ENCODE results near the gene TPP2.

TPP2 gene

GRCh38 chr13:102599426-102600012 lies 2.7 kb downstream of the TPP2 start:
- no peak overlapping the region for H3K4me3 ChIP-seq (ENCODE audit: low read length)
- no peaks in the 10 kb centered on the region for H3K27me3 ChIP-seq (ENCODE audit: control insufficient read depth, insufficient read depth, low read length)
- no peaks in the 10 kb centered on the region for H3K36me3 ChIP-seq (ENCODE audit: control insufficient read depth, insufficient read depth, low read length)
- no peak overlapping the region for H3K27ac ChIP-seq (ENCODE audit: low read depth, low read length)
- H3K9ac ChIP-seq (ENCODE audit: low read length), result no peak overlapping the region
- H3K4me1 ChIP-seq (ENCODE audit: control insufficient read depth, insufficient read depth, low read length), result peaks cover 4% of the 10 kb centered on the region

DNA sequence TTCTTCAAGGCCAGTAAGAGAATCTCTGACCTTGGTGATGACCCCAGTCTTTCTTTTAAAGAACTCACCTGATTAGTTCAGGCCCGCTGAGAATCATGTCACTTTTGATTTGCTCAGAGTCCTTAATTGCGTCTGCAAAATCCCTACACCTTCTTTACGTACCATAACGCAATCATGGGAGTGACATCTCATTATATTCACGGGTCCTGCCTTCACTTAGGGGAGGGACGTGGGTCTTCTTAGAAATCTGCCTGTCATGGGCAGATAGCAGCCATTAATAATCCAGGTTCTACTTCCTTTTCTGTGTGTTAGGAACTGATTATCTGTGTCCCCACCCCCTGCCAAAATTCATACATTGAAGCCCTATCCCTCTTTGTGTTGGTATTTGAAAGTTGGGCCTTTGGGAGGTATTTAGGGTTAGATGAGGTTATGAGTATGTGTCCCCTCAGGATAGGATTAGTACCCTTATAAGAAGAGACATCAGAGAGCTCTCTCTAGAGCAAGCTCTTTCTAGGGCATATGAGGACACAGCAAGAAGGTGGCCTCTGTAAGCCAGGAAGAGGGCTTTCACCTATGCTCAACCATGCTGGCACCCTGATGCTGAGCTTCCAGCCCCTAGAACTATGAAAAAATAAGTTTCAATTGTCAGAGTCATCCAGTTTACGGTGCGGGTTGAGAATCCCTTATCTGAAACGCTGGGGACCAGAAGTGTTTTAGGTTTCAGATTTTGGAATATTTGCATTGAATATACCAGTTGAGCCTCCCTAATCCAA lies 9.9 kb downstream of the TPP2 start:
- H3K27me3 ChIP-seq (ENCODE audit: control insufficient read depth, insufficient read depth, low read length), result no peaks in the 10 kb centered on the region
- H3K9ac ChIP-seq (ENCODE audit: low read length), result no peak overlapping the region
- peaks cover 3% of the 10 kb centered on the region for H3K36me3 ChIP-seq (ENCODE audit: control insufficient read depth, insufficient read depth, low read length)
- H3K4me1 ChIP-seq (ENCODE audit: control insufficient read depth, insufficient read depth, low read length), result peaks cover 2% of the 10 kb centered on the region
- H3K27ac ChIP-seq (ENCODE audit: low read depth, low read length), result no peak overlapping the region
- no peak overlapping the region for H3K4me3 ChIP-seq (ENCODE audit: low read length)

- Histone ChIP-seq H3K9ac (ENCODE audit: low read length) (no peak overlapping the region), H3K4me3 (ENCODE audit: low read length) (no peak overlapping the region), H3K4me1 (ENCODE audit: control insufficient read depth, insufficient read depth, low read length) (no peaks in the 10 kb centered on the region), H3K27ac (ENCODE audit: low read depth, low read length) (no peak overlapping the region), H3K36me3 (ENCODE audit: control insufficient read depth, insufficient read depth, low read length) (peaks cover 3% of the 10 kb centered on the region), H3K27me3 (ENCODE audit: control insufficient read depth, insufficient read depth, low read length) (no peaks in the 10 kb centered on the region)
Measured at GRCh38 chr13:102608974-102609373, 12.2 kb downstream of the TPP2 start.

DNA sequence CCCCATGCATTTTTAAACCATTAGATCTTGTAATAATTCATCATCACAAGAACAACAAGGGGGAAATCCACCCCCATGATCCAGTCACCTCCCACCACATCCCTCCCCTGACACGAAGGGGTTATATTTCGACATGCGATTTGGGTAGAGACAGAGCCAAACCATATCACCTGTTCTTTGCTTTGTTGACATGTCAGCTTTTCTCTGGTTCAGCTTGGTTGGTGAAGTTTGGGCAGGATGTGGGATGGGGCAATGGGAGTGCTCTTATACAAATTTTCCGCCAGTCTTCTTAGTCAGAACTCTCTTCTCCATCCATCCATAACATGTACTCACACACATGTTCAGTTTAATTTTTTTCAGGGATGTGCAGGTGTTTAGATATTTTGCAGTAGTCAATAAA lies 12.9 kb downstream of the TPP2 start:
- H3K36me3 ChIP-seq (ENCODE audit: control insufficient read depth, insufficient read depth, low read length), result peaks cover 3% of the 10 kb centered on the region
- no peak overlapping the region for H3K27ac ChIP-seq (ENCODE audit: low read depth, low read length)
- no peak overlapping the region for H3K9ac ChIP-seq (ENCODE audit: low read length)
- no peaks in the 10 kb centered on the region for H3K27me3 ChIP-seq (ENCODE audit: control insufficient read depth, insufficient read depth, low read length)
- no peak overlapping the region for H3K4me3 ChIP-seq (ENCODE audit: low read length)
- H3K4me1 ChIP-seq (ENCODE audit: control insufficient read depth, insufficient read depth, low read length), result no peaks in the 10 kb centered on the region

GRCh38 chr13:102610296-102610895 lies 13.6 kb downstream of the TPP2 start:
- Histone ChIP-seq H3K27me3 (ENCODE audit: control insufficient read depth, insufficient read depth, low read length) (no peaks in the 10 kb centered on the region), H3K4me1 (ENCODE audit: control insufficient read depth, insufficient read depth, low read length) (no peaks in the 10 kb centered on the region), H3K9ac (ENCODE audit: low read length) (no peak overlapping the region), H3K27ac (ENCODE audit: low read depth, low read length) (no peak overlapping the region), H3K36me3 (ENCODE audit: control insufficient read depth, insufficient read depth, low read length) (no peaks in the 10 kb centered on the region), H3K4me3 (ENCODE audit: low read length) (no peak overlapping the region)

DNA sequence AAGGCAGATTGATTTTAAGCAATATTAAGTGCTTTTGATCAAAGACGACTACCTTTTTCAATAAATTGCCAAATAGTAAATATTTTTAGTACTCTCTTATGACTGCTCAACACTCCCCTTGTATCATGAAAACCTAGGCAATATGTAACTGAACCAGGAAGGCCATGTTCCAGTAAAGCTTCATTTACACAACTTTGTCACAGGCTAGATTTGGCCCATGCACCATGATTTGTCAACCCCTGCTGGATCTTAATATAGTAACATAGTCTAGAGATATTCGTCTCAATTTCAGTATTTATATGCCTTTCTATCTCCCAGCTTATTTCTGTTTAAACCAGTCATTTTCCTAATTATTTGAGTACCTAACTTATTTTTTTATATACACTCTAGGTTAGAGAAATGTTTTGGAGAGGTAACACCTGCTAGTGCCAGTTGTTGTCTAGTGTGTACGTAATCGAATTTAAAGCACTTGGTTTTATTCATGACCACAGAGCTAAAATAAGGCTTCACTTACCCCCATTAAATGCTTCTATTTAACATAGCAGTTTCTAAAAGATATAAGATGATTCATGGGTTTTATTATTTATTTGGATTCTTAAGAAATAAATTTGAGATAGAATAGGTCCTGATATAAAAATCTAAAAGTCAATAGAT lies 21.0 kb downstream of the TPP2 start:
- Histone ChIP-seq H3K4me1 (ENCODE audit: control insufficient read depth, insufficient read depth, low read length) (no peaks in the 10 kb centered on the region), H3K27me3 (ENCODE audit: control insufficient read depth, insufficient read depth, low read length) (no peaks in the 10 kb centered on the region), H3K9ac (ENCODE audit: low read length) (no peak overlapping the region), H3K27ac (ENCODE audit: low read depth, low read length) (no peak overlapping the region), H3K36me3 (ENCODE audit: control insufficient read depth, insufficient read depth, low read length) (peaks cover 3% of the 10 kb centered on the region), H3K4me3 (ENCODE audit: low read length) (no peak overlapping the region)

- Histone ChIP-seq H3K4me3 (ENCODE audit: low read length) (no peak overlapping the region), H3K36me3 (ENCODE audit: control insufficient read depth, insufficient read depth, low read length) (peaks cover 3% of the 10 kb centered on the region), H3K4me1 (ENCODE audit: control insufficient read depth, insufficient read depth, low read length) (no peaks in the 10 kb centered on the region), H3K27ac (ENCODE audit: low read depth, low read length) (no peak overlapping the region), H3K27me3 (ENCODE audit: control insufficient read depth, insufficient read depth, low read length) (no peaks in the 10 kb centered on the region), H3K9ac (ENCODE audit: low read length) (no peak overlapping the region)
Measured at GRCh38 chr13:102620516-102620915, 23.7 kb downstream of the TPP2 start.

DNA sequence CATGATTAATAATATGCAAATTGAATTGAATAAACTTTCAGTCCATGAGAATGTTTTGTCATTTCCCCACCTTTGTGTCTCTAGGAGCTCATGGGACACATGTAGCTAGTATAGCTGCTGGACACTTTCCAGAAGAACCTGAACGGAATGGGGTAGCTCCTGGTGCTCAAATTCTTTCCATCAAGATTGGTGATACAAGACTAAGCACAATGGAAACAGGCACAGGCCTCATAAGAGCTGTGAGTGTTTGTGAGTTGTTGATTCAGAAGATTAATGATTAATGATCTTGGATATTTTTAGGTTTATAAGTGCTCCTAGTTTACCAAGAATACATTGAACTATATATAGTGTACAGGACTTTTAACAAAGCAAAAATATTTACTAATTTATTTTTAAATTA lies 30.1 kb downstream of the TPP2 start:
- Histone ChIP-seq H3K27me3 (ENCODE audit: control insufficient read depth, insufficient read depth, low read length) (no peaks in the 10 kb centered on the region), H3K9ac (ENCODE audit: low read length) (no peak overlapping the region), H3K4me1 (ENCODE audit: control insufficient read depth, insufficient read depth, low read length) (no peaks in the 10 kb centered on the region), H3K4me3 (ENCODE audit: low read length) (no peak overlapping the region), H3K36me3 (ENCODE audit: control insufficient read depth, insufficient read depth, low read length) (peaks cover 8% of the 10 kb centered on the region), H3K27ac (ENCODE audit: low read depth, low read length) (no peak overlapping the region)

GRCh38 chr13:102628559-102628958 lies 31.8 kb downstream of the TPP2 start:
- no peak overlapping the region for H3K4me3 ChIP-seq (ENCODE audit: low read length)
- no peaks in the 10 kb centered on the region for H3K4me1 ChIP-seq (ENCODE audit: control insufficient read depth, insufficient read depth, low read length)
- peaks cover 8% of the 10 kb centered on the region for H3K36me3 ChIP-seq (ENCODE audit: control insufficient read depth, insufficient read depth, low read length)
- no peak overlapping the region for H3K9ac ChIP-seq (ENCODE audit: low read length)
- H3K27me3 ChIP-seq (ENCODE audit: control insufficient read depth, insufficient read depth, low read length), result no peaks in the 10 kb centered on the region
- no peak overlapping the region for H3K27ac ChIP-seq (ENCODE audit: low read depth, low read length)

DNA sequence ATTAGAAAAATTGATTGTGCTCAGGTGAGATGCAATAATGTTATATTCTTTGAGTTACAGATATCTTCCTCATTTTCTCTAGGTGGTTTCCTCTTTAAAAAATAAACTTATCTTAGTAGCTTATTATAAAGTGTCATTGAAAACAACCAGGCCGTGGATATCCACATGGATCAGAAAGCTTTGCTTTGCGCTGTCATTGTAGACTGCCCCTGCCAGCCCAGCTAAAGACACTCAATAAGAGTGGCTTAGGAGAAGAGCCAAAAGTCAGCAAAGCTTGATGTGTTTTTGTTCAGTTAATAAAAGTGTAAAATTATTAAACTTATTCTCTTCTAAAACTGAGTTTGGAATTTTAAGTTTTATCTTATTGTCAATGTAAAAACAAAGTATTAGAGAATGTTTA lies 34.4 kb downstream of the TPP2 start:
- Histone ChIP-seq H3K4me1 (ENCODE audit: control insufficient read depth, insufficient read depth, low read length) (no peaks in the 10 kb centered on the region), H3K27me3 (ENCODE audit: control insufficient read depth, insufficient read depth, low read length) (no peaks in the 10 kb centered on the region), H3K4me3 (ENCODE audit: low read length) (no peak overlapping the region), H3K36me3 (ENCODE audit: control insufficient read depth, insufficient read depth, low read length) (peaks cover 20% of the 10 kb centered on the region), H3K9ac (ENCODE audit: low read length) (no peak overlapping the region), H3K27ac (ENCODE audit: low read depth, low read length) (no peak overlapping the region)

DNA sequence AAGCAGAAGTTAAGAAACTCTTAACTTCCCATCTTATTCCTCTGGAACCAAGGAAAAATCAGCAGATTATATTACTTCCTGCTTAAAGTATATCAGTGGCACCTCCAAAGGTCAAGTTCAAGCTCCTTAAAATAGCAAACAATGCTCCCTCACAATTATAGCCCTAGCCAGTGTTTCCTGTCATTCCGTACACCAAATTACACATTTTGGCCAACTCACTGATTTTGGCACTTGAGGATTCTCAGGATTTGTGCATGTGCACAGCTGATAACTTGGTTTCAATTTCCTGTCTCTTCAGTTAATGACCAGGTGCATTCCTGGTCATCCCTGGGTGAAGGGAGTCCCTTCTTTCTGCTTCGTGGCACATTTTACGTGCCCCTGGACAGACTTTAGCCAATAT lies 42.0 kb downstream of the TPP2 start:
- Histone ChIP-seq H3K9ac (ENCODE audit: low read length) (no peak overlapping the region), H3K4me3 (ENCODE audit: low read length) (no peak overlapping the region), H3K36me3 (ENCODE audit: control insufficient read depth, insufficient read depth, low read length) (peaks cover 23% of the 10 kb centered on the region), H3K4me1 (ENCODE audit: control insufficient read depth, insufficient read depth, low read length) (no peaks in the 10 kb centered on the region), H3K27me3 (ENCODE audit: control insufficient read depth, insufficient read depth, low read length) (no peaks in the 10 kb centered on the region), H3K27ac (ENCODE audit: low read depth, low read length) (no peak overlapping the region)

- Histone ChIP-seq H3K27ac (ENCODE audit: low read depth, low read length) (no peak overlapping the region), H3K9ac (ENCODE audit: low read length) (no peak overlapping the region), H3K36me3 (ENCODE audit: control insufficient read depth, insufficient read depth, low read length) (peaks cover 9% of the 10 kb centered on the region), H3K4me3 (ENCODE audit: low read length) (no peak overlapping the region), H3K4me1 (ENCODE audit: control insufficient read depth, insufficient read depth, low read length) (no peaks in the 10 kb centered on the region), H3K27me3 (ENCODE audit: control insufficient read depth, insufficient read depth, low read length) (no peaks in the 10 kb centered on the region)
Measured at GRCh38 chr13:102642029-102642428, 45.2 kb downstream of the TPP2 start.

Data from rectal smooth muscle tissue (tissue), 1 donor.